ENCODE data around the gene SH2D4B.

DNA sequence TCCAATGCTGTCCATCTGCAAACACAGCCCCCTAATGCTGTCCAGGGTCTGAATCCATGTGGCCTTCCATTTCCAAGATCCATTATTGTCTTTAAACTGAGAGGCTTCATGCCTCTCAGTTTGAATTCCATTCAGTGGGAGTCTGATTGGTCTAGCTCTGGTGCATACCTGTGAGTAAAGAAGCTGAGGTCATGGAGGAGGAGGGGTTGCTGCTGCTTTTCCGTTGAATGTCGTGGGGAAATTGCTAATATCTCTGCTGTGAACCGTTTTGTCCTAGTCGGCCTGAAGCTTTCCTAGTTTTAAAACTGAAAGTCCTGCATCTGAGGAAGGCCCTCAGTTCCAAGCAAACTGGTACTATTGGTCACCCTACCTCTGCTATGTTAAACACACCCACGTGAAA lies 17.7 kb downstream of the SH2D4B start:
- TF ChIP-seq POLR2AphosphoS5 (IDR thresholded peaks at IDR 0.05; ENCODE audit: low read depth) = no peak
- TF ChIP-seq, protein P1, sequence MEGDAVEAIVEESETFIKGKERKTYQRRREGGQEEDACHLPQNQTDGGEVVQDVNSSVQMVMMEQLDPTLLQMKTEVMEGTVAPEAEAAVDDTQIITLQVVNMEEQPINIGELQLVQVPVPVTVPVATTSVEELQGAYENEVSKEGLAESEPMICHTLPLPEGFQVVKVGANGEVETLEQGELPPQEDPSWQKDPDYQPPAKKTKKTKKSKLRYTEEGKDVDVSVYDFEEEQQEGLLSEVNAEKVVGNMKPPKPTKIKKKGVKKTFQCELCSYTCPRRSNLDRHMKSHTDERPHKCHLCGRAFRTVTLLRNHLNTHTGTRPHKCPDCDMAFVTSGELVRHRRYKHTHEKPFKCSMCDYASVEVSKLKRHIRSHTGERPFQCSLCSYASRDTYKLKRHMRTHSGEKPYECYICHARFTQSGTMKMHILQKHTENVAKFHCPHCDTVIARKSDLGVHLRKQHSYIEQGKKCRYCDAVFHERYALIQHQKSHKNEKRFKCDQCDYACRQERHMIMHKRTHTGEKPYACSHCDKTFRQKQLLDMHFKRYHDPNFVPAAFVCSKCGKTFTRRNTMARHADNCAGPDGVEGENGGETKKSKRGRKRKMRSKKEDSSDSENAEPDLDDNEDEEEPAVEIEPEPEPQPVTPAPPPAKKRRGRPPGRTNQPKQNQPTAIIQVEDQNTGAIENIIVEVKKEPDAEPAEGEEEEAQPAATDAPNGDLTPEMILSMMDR (IDR thresholded peaks at IDR 0.05; ENCODE audit: insufficient read depth, low read length) = no peak
- no peak for TF ChIP-seq SPI1 (IDR thresholded peaks at IDR 0.05; ENCODE audit: borderline replicate concordance, low read depth)
- TF ChIP-seq GABPA (IDR thresholded peaks at IDR 0.05; ENCODE audit: low read depth) = no peak

Data from HL-60 (cell line).